Brain microvascular endothelial cell (primary cell): ENCODE measurements around the gene DOCK3.
"Not testable (repeated sequence)": the region's sequence is repeated elsewhere in the genome, so short reads cannot be mapped to it uniquely, and the experiment has no call there.

Experiments used
- DNase-seq: peaks from one replicate; pipeline ENCODE4 v3.0.0-alpha.2; 2020
- H3K27ac ChIP-seq: fragments of 250-450 bp; sonication (Bioruptor Pico); 2 replicates; pipeline ENCODE4 v1.5.1; 2020; ENCODE audit warnings: mild to moderate bottlenecking, moderate library complexity
- H3K27me3 ChIP-seq: fragments of 250-450 bp; sonication (Bioruptor Pico); replicated peaks from 2 replicates; pipeline ENCODE4 v1.5.1; 2020; ENCODE audit warnings: mild to moderate bottlenecking
- H3K36me3 ChIP-seq: fragments of 250-450 bp; sonication (Bioruptor Pico); replicated peaks from 2 replicates; pipeline ENCODE4 v1.5.1; 2020; ENCODE audit warnings: mild to moderate bottlenecking
- H3K4me3 ChIP-seq: 2 replicates; pipeline ENCODE4 v1.5.1; 2011; ENCODE audit warnings: low read depth, mild to moderate bottlenecking, control low read depth, low read length, moderate library complexity
- in situ Hi-C: cut with HindIII; loops from 2 replicates; pipeline ENCODE4 v1.10.0; 2017; ENCODE audit warnings: low sequenced_read_pairs, low pct_ligation_motif_present
- TF ChIP-seq, protein P1 (sequence below): IDR thresholded peaks from 2 replicates; pipeline ENCODE4 v1.5.1; 2011; ENCODE audit warnings: low read depth, mild to moderate bottlenecking, moderate library complexity, low read length, control low read depth, inconsistent platforms; ENCODE audit errors: missing control alignments

The DOCK3 gene

DNA sequence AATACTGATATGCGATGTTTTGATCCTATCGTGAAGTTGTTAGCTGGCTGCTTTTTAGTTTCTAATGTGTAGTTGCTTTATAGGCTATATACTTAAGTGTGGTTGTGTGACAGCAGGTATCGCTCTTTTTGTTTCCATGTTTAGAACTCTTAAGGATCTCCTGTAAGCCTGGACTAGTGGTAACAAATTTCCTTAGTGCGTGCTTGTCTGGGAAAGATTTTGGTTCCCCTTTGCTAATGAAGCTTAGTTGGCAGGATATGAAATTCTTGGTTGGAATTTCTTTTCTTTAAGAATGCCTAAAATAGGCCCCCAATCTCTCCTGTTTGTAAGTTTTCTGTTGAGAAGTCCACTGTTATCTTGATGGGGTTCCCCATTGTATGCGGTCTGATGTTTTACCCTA, 173.6 kb downstream of the DOCK3 start:
- H3K4me3 ChIP-seq = no peak overlapping the region
- no peak for DNase-seq
- no peak overlapping the region for H3K27ac ChIP-seq
- H3K27me3 ChIP-seq = no peaks in the 10 kb centered on the region
- TF ChIP-seq, protein P1, sequence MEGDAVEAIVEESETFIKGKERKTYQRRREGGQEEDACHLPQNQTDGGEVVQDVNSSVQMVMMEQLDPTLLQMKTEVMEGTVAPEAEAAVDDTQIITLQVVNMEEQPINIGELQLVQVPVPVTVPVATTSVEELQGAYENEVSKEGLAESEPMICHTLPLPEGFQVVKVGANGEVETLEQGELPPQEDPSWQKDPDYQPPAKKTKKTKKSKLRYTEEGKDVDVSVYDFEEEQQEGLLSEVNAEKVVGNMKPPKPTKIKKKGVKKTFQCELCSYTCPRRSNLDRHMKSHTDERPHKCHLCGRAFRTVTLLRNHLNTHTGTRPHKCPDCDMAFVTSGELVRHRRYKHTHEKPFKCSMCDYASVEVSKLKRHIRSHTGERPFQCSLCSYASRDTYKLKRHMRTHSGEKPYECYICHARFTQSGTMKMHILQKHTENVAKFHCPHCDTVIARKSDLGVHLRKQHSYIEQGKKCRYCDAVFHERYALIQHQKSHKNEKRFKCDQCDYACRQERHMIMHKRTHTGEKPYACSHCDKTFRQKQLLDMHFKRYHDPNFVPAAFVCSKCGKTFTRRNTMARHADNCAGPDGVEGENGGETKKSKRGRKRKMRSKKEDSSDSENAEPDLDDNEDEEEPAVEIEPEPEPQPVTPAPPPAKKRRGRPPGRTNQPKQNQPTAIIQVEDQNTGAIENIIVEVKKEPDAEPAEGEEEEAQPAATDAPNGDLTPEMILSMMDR = no peak
- in situ Hi-C loops = no loop called here
- H3K36me3 ChIP-seq = no peaks in the 10 kb centered on the region

DNA sequence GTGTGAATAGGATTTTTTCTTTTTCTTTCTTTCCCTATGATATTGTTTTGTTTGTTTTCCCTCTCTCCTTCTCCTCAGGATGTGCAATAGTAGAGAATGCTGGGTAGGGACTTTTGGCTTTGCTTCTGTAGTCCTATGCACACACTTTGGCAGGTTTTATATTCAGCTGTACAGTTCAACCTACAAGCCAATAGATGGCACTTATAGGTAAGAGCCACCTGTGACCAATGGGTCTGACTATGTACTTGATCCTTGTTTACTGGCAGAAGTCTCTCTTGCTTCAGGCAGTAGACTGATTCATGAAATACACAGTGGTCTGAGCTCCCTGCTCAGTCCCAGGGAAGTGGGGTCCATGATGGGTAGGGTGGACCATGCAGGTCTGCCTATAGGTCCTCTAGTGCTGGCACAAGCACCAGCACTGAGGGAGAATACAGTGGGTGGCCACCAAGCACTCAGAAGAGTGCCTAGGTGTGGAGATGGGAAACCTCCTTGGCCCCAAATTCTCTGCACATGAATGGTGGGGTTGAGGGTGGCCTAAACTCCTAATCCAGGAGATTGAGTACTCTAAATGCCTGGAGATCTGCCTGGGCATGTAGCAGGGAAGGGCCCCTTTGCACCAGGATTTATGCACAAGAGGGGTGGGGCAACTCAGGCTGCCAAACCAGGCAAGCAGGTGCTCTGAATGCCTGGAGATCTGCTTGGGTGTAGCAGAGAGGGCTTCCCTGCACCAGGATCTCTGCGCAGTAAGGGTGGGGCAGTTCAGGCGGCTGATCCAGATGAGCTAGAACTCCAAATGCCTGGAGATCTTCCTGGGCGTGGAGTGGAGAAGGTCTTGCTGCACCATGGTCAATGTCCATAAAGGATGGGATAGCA, 176.1 kb downstream of the DOCK3 start:
- no peak overlapping the region for H3K4me3 ChIP-seq
- no peak overlapping the region for H3K27ac ChIP-seq
- H3K36me3 ChIP-seq = no peaks in the 10 kb centered on the region
- no peaks in the 10 kb centered on the region for H3K27me3 ChIP-seq
- in situ Hi-C loops = no loop called here
- TF ChIP-seq, protein P1 = no peak
- no peak for DNase-seq

DNA sequence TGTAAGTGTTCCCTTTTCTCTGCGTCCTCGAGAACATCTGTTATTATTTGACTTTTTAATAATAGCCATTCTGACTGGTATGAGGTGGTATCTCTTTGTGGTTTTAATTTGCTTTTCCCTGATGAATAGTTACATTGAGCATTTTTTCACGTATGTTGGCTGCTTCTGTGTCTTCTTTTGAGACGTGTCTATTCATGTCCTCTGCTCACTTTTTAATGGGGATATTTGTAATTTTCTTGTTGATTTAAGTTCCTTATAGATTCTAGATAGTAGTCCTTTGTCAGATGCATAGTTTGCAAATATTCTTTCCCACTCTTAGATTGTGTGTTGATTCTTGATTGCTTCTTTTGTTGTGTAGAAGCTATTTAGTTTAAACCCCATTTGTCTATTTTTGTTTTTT, 179.2 kb downstream of the DOCK3 start:
- in situ Hi-C loops = no loop called here
- Histone ChIP-seq H3K27me3 (no peaks in the 10 kb centered on the region), H3K4me3 (no peak overlapping the region), H3K27ac (no peak overlapping the region), H3K36me3 (no peaks in the 10 kb centered on the region)
- DNase-seq = no peak
- TF ChIP-seq, protein P1 = no peak

DNA sequence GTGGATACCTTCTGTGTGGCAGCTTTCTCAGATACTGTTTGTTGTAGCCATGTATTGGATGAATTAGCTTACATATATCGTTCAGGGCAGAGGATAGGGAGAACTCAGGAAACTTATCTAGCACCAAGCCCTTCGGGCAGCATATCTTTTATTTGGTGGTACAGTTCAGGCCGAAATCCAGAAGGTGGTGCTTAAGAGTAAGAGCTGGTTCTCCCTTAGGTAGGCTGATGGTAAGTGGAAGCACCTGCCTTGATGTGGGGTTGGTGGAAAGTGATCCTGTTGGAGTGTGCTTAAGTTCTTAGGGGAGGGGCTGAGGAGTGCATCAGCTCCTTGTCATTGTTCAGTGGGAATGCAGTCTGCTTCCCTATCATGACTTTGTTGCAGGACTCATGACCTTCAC, 187.5 kb downstream of the DOCK3 start:
- no peak for DNase-seq
- TF ChIP-seq, protein P1 = no peak
- Histone ChIP-seq H3K27me3 (no peaks in the 10 kb centered on the region), H3K36me3 (no peaks in the 10 kb centered on the region), H3K27ac (no peak overlapping the region), H3K4me3 (no peak overlapping the region)
- in situ Hi-C loops = no loop called here

DNA sequence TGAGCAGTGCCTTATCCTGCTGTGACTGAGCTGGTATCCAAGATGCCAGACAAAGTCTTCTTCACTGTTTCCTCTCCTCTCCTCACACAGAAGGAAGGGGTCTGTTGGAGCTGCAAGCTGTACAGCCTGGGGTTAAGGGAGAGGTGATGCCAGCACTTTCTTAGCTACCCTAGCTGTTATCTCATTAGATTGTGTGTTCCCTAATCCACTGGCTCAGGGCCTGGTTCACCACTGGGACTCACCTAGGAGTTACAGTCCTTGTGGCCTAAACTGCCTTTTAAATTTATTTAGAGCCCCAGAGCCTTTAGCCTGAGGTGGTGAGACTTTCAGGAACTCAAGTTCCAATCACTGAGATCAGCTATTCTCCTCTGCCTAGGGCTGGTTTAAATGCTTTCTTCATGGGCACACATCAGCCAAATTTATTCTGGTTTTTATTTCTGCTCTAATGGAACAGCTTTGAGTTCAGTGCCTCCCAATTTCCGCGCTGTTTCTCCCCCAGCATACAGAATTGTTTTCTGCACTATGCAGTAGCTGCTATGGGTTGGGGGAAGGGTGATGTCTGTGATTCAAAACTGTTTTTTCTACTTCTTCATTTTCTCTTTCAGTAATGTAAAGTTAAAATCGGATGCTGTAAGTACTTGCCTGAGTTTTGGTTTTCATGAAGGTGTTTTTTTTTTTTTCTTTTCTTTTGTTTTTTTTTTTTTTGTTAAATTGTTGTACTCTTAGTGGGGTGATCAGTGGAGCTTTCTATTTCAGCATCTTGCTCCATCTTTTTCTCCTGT, 198.8 kb downstream of the DOCK3 start:
- no peaks in the 10 kb centered on the region for H3K36me3 ChIP-seq
- H3K27me3 ChIP-seq = no peaks in the 10 kb centered on the region
- H3K27ac ChIP-seq = no peak overlapping the region
- H3K4me3 ChIP-seq = no peak overlapping the region
- in situ Hi-C loops = no loop called here
- TF ChIP-seq, protein P1 = no peak
- no peak for DNase-seq

DNA sequence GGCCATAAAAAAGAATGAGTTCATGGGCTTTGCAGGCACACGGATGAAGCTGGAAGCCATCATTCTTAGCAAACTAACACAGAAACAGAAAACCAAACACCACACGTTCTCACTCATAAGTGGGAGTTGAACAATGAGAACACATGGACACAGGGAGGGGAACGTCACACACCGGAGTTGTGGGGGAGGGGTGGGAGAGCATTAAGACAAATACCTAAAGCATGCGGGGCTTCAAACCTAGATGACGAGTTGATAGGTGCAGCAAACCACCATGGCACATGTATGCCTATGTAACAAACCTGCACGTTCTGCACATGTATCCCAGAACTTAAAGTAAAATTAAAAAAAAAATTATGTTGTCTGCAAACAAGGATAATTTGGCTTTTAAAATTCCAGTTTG, 200.1 kb downstream of the DOCK3 start:
- DNase-seq, H3K27me3 ChIP-seq, H3K4me3 ChIP-seq, H3K27ac ChIP-seq, in situ Hi-C loops, H3K36me3 ChIP-seq: not testable (repeated sequence)
